K562 (cell line): Measurements from ENCODE around the gene CLIC1. TPM values are rescaled to one million over a fixed set of nuclear protein-coding genes. Genes with fewer than 3 reads are reported as not detected.

ENCODE experiments used
- EP300 ChIP-seq: IDR thresholded peaks from 2 replicates; pipeline ENCODE4 v1.6.1; 2012; ENCODE audit warnings: low read length, improper control_type of control experiment
- HDAC6 ChIP-seq: IDR thresholded peaks from 2 replicates; pipeline ENCODE4 v1.6.1; 2012; ENCODE audit warnings: low read depth, mild to moderate bottlenecking, control low read depth, inconsistent platforms, low read length, moderate library complexity
- POLR2A ChIP-seq: fragments of 450-650 bp; conservative IDR thresholded peaks from 2 replicates; pipeline ENCODE4 v1.6.1; 2016
- SMAD4 ChIP-seq: fragments of 250-450 bp; sonication (Bioruptor Pico); conservative IDR thresholded peaks from 2 replicates; pipeline ENCODE4 v1.8.0; 2021; ENCODE audit warnings: inconsistent platforms, mild to moderate bottlenecking, moderate library complexity
- ZBED1 ChIP-seq: IDR thresholded peaks from 2 replicates; pipeline ENCODE4 v1.6.1; 2014
- ZBTB40 ChIP-seq, 2 experiments: fragments of 450-650 bp in 1 of 2; sonication (generic) in 1 of 2; formaldehyde crosslinking in 1 of 2; IDR thresholded peaks; 2 replicates each; pipeline versions ENCODE4 v1.7.1 to v1.9.0; 2016 to 2022; ENCODE audit warnings: inconsistent platforms in 1 of 2, mild to moderate bottlenecking in 1 of 2, missing genetic modification reagents in 1 of 2
- ZC3H4 ChIP-seq: sonication (generic); formaldehyde crosslinking; IDR thresholded peaks from 2 replicates; pipeline ENCODE4 v1.9.0; 2021; ENCODE audit warnings: missing genetic modification reagents, borderline replicate concordance
- ZNF318 ChIP-seq, 2 experiments: fragments of 450-650 bp; IDR thresholded peaks; 2 replicates each; pipeline ENCODE4 v1.6.1; 2016; ENCODE audit warnings: mild to moderate bottlenecking in 2 of 2, borderline replicate concordance in 1 of 2, low read depth in 1 of 2, moderate library complexity in 1 of 2
- ZNF589 ChIP-seq: fragments of 200-800 bp; sonication (Bioruptor generic); IDR thresholded peaks from 2 replicates; pipeline ENCODE4 v1.6.1; 2016; ENCODE audit warnings: low read depth, missing genetic modification characterization, missing compliant biosample characterization
- polyA plus RNA-seq, 8 experiments: library from polyadenylated mRNA; depleted of rRNA in 4 of 8; stranded (reverse) in 5 of 8; unstranded in 3 of 8; fragments of >200 nt; fragmentation: Nextera tagmentation in 2 of 8; fragmentation: Illumina TruSeq in 1 of 8; extraction: Ambion mirVana in 2 of 8; extraction: Trizol in 1 of 8; gene quantifications; 2 replicates each; pipeline versions ENCODE4 v1.2.1 to v1.2.3, GENCODE V29; 2011 to 2014; ENCODE audit warnings: inconsistent platforms in 1 of 8, missing spikeins in 1 of 8
- total RNA-seq, 7 experiments: library from RNA; depleted of rRNA in 6 of 7; stranded (reverse); fragments of >200 nt in 6 of 7; fragmentation: Illumina TruSeq in 2 of 7; extraction: Trizol in 2 of 7; gene quantifications; 2 replicates each; pipeline versions ENCODE4 v1.2.1 to v1.2.3, GENCODE V29; 2011 to 2021; ENCODE audit warnings: low replicate concordance in 1 of 7

Gene CLIC1
- total and polyA plus RNA-seq, 9 of the 15 experiments (the other 6 are each of a cell fraction or from before 2014, with no cell fraction given), result 1,267 to 2,419 (median 1,808) TPM

- TF ChIP-seq ZNF318 (IDR thresholded peaks at IDR 0.05; ENCODE audit: borderline replicate concordance in 1 of 2, low read depth in 1 of 2) (peak in 1 of 2 experiments; percentile 45; a peak in 1 of 4 replicates), ZC3H4 (CRISPR knock-in tag) (peak; percentile 80; the same call in 1 of the 2 replicates), HDAC6 (no peak), SMAD4 (CRISPR knock-in tag) (peak; percentile 39; the same call in 1 of the 2 replicates), ZBTB40 (IDR thresholded peaks at IDR 0.05) (peak; percentile 73), ZBTB40 (CRISPR knock-in tag; IDR thresholded peaks at IDR 0.05) (no peak), ZBED1 (no peak; the same call in none of the 2 replicates), ZNF589 (CRISPR knock-in tag) (0 out of 2 replicates have a peak, but pooled peaks have one; percentile 76), EP300 (peak; percentile 73), POLR2A (peak; percentile 98)
Observed at GRCh38 chr6:31702819-31703716, 33.3 kb downstream of the CLIC1 start, which contains the start of gene ABHD16A (continued).
